Cardiac muscle cell (in vitro differentiated cells and primary cell): ENCODE data around the gene UBXN7. TPM values are rescaled to one million over a fixed set of nuclear protein-coding genes. Genes with fewer than 3 reads are reported as not detected.
A peak's percentile ranks its signal among the peaks of the same experiment; 100 is the strongest.
"Not testable (repeated sequence)": the region's sequence is repeated elsewhere in the genome, so short reads cannot be mapped to it uniquely, and the experiment has no call there.

Experiments
- DNase-seq, 2 donors: peaks; one replicate each; pipeline versions ENCODE4 v3.0.0 to v3.0.0-alpha.2; 2010 to 2017; ENCODE audit warnings: low read depth in 1 of 2, low spot score in 1 of 2
- H3K27ac ChIP-seq: fragments of 200-600 bp; sonication (generic); 2 replicates; pipeline ENCODE4 v1.5.1; 2016
- H3K27me3 ChIP-seq: fragments of 200-600 bp; sonication (generic); 2 replicates; pipeline ENCODE4 v1.6.0; 2016; ENCODE audit warnings: control low read depth
- H3K36me3 ChIP-seq: fragments of 200-600 bp; sonication (generic); 2 replicates; pipeline ENCODE4 v1.5.1; 2016; ENCODE audit warnings: control low read depth
- H3K4me1 ChIP-seq: fragments of 200-600 bp; sonication (generic); 2 replicates; pipeline ENCODE4 v1.8.1; 2017; ENCODE audit warnings: low read depth, mild to moderate bottlenecking, mixed run types
- H3K4me3 ChIP-seq: fragments of 200-600 bp; sonication (generic); 2 replicates; pipeline ENCODE4 v1.5.1; 2016; ENCODE audit warnings: mild to moderate bottlenecking
- H3K9me3 ChIP-seq: fragments of 200-600 bp; sonication (generic); 2 replicates; pipeline ENCODE4 v1.5.1; 2017; ENCODE audit warnings: low read depth, mild to moderate bottlenecking, control low read depth
- polyA plus RNA-seq: library from polyadenylated mRNA; unstranded; fragments of >200 nt; fragmentation: Nextera tagmentation; extraction: Ambion mirVana; gene quantifications from 2 replicates; pipeline ENCODE4 v1.2.1, GENCODE V29; 2016
- total RNA-seq: library from RNA; depleted of rRNA; stranded (reverse); fragments of >200 nt; gene quantifications from 2 replicates; pipeline ENCODE4 v1.2.3, GENCODE V29; 2016
- TF ChIP-seq, protein P1 (sequence below): IDR thresholded peaks from 2 replicates; pipeline ENCODE4 v1.5.1; 2012; ENCODE audit warnings: low read depth, mild to moderate bottlenecking, low read length

Gene UBXN7
- total and polyA plus RNA-seq, 2 experiments from 2014 or later = 27.7 to 33.1 TPM

GRCh38 chr3:196423044-196423781 lies 9.0 kb downstream of the UBXN7 start:
- peaks cover 7% of the 10 kb centered on the region for H3K4me1 ChIP-seq
- TF ChIP-seq, protein P1, sequence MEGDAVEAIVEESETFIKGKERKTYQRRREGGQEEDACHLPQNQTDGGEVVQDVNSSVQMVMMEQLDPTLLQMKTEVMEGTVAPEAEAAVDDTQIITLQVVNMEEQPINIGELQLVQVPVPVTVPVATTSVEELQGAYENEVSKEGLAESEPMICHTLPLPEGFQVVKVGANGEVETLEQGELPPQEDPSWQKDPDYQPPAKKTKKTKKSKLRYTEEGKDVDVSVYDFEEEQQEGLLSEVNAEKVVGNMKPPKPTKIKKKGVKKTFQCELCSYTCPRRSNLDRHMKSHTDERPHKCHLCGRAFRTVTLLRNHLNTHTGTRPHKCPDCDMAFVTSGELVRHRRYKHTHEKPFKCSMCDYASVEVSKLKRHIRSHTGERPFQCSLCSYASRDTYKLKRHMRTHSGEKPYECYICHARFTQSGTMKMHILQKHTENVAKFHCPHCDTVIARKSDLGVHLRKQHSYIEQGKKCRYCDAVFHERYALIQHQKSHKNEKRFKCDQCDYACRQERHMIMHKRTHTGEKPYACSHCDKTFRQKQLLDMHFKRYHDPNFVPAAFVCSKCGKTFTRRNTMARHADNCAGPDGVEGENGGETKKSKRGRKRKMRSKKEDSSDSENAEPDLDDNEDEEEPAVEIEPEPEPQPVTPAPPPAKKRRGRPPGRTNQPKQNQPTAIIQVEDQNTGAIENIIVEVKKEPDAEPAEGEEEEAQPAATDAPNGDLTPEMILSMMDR = no peak
- peak; percentile 36 to 46 for DNase-seq
- peaks cover 3% of the 10 kb centered on the region for H3K36me3 ChIP-seq
- H3K27me3 ChIP-seq = no peaks in the 10 kb centered on the region
- no peak overlapping the region for H3K4me3 ChIP-seq
- peak overlapping the region; percentile 74 for H3K27ac ChIP-seq
- H3K9me3 ChIP-seq = no peaks in the 10 kb centered on the region

DNA sequence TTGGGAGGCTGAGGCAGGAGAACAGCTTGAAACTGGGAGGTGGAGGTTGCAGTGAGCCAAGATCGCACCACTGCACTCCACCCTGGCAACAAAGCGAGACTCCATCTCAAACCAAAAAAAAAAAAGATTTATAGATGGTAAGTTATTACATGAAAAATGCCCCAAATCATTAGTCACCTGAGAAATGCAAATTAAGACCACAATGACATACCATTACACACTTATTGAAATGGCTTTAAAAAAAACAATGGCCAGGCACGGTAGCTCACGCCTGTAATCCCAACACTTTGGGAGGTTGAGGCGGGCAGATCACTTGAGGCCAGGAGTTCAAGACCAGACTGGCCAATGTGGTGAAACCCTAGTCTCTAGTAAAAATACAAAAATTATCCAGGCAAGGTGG lies 10.6 kb downstream of the UBXN7 start:
- H3K27ac ChIP-seq, H3K4me1 ChIP-seq, H3K27me3 ChIP-seq, H3K36me3 ChIP-seq, DNase-seq, H3K9me3 ChIP-seq, H3K4me3 ChIP-seq: not testable (repeated sequence)

DNA sequence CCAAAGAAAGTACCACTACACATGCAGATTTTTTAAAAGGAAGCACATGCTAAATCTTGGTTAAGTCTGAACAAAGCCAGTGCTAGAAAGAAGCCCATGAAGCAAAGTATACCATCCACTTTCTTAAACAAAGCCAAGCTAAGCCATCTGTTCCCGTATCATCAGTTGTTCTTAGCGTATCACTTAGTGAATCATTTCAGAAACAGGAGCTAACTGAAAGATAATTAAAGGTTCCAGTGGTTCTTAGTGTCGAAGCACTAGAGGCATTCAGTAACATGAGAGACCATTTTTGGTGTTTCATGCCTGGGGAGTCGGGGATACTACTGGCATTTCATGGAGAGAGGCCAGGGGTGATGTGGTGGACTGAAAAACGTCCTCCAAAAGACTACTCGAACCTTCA lies 12.8 kb downstream of the UBXN7 start:
- H3K9me3 ChIP-seq = no peaks in the 10 kb centered on the region
- no peaks in the 10 kb centered on the region for H3K27me3 ChIP-seq
- no peak overlapping the region for H3K27ac ChIP-seq
- H3K36me3 ChIP-seq = no peaks in the 10 kb centered on the region
- H3K4me1 ChIP-seq = peaks cover 7% of the 10 kb centered on the region
- TF ChIP-seq, protein P1 = no peak
- no peak overlapping the region for H3K4me3 ChIP-seq
- DNase-seq = no peak

DNA sequence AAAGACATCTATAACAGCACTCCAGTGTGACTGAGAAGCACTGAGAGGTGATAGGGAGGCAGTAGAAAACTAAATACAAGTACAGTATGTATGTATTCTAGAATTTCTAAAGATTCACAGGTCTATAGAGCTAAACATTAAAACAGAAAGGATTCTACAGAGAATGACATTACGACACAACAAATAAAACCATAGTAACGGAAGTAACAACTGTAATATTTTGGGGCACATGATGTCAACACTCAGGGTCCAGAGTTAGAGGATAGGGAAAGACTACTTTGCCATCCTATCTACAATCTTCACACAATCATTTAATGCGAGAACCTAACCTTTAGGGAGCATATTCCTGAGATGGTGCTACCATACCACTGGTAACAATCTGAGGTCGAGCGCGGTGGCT lies 13.6 kb downstream of the UBXN7 start:
- no peaks in the 10 kb centered on the region for H3K36me3 ChIP-seq
- no peak for DNase-seq
- H3K9me3 ChIP-seq = no peaks in the 10 kb centered on the region
- no peak overlapping the region for H3K4me3 ChIP-seq
- H3K4me1 ChIP-seq = peaks cover 3% of the 10 kb centered on the region
- H3K27me3 ChIP-seq = no peaks in the 10 kb centered on the region
- no peak overlapping the region for H3K27ac ChIP-seq
- TF ChIP-seq, protein P1 = no peak

GRCh38 chr3:196414469-196414868 lies 17.8 kb downstream of the UBXN7 start:
- peak in 1 of 2 donors; percentile 11 for DNase-seq
- no peaks in the 10 kb centered on the region for H3K27me3 ChIP-seq

DNA sequence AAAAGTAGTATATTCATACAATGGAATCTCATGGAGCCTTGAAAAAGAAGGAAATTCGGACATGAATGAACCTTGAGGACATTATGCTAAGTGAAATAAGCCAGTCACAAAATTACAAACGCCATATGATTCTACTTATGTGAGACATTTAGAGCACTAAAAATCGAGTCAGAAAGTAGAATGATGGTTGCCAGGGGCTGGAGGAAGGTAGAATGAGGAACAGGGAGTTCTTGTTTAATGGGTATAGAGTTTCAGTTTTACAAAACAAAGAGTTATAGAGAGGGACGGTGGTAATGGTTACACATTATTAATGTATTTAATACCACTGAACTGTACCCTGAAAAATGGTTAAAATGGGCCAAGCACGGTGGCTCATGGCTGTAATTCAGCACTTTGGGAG lies 19.5 kb downstream of the UBXN7 start:
- H3K4me3 ChIP-seq = no peak overlapping the region
- TF ChIP-seq, protein P1 = no peak
- H3K4me1 ChIP-seq = no peaks in the 10 kb centered on the region
- H3K9me3 ChIP-seq = no peaks in the 10 kb centered on the region
- no peak for DNase-seq
- no peak overlapping the region for H3K27ac ChIP-seq
- H3K36me3 ChIP-seq = no peaks in the 10 kb centered on the region
- H3K27me3 ChIP-seq = no peaks in the 10 kb centered on the region

More at GRCh38 chr3:196414469-196414868, 17.8 kb downstream of the UBXN7 start:
- Histone ChIP-seq H3K4me3 (no peak overlapping the region), H3K9me3 (no peaks in the 10 kb centered on the region), H3K4me1 (no peaks in the 10 kb centered on the region), H3K27ac (peak overlapping the region; percentile 15), H3K36me3 (no peaks in the 10 kb centered on the region)
- TF ChIP-seq, protein P1 = no peak
